K562 (cell line): ENCODE measurements around the gene PRRC2A. TPM values are rescaled to one million over a fixed set of nuclear protein-coding genes. Genes with fewer than 3 reads are reported as not detected.

ENCODE experiments used
- ESRRA ChIP-seq: fragments of 450-650 bp; IDR thresholded peaks from 2 replicates; pipeline ENCODE4 v1.6.1; 2014; ENCODE audit warnings: low read depth, mild to moderate bottlenecking, moderate library complexity, borderline replicate concordance
- NBN ChIP-seq: fragments of 450-650 bp; IDR thresholded peaks from 2 replicates; pipeline ENCODE4 v1.6.1; 2016; ENCODE audit warnings: low read depth, mild to moderate bottlenecking
- NELFE ChIP-seq: IDR thresholded peaks from 2 replicates; pipeline ENCODE4 v1.6.1; 2011; ENCODE audit warnings: mild to moderate bottlenecking; ENCODE audit not compliant: insufficient read depth, insufficient read length
- NFIX ChIP-seq: fragments of 250-450 bp; sonication (Bioruptor Pico); IDR thresholded peaks from 2 replicates; pipeline ENCODE4 v1.4.0; 2020; ENCODE audit warnings: low read depth, mild to moderate bottlenecking, moderate library complexity
- SMARCA4 ChIP-seq: fragments of 450-650 bp; IDR thresholded peaks from 2 replicates; pipeline ENCODE4 v1.6.1; 2016
- TCF3 ChIP-seq: sonication (generic); formaldehyde crosslinking; IDR thresholded peaks from 2 replicates; pipeline ENCODE4 v1.4.0; 2020; ENCODE audit warnings: mild to moderate bottlenecking, missing genetic modification reagents
- ZNF354B ChIP-seq: fragments of 250-450 bp; sonication (Bioruptor Pico); IDR thresholded peaks from 2 replicates; pipeline ENCODE4 v1.4.0; 2020
- ZNF384 ChIP-seq: IDR thresholded peaks from 2 replicates; pipeline ENCODE4 v1.6.1; 2012; ENCODE audit warnings: low read depth, low read length, improper control_type of control experiment
- polyA plus RNA-seq, 8 experiments: library from polyadenylated mRNA; depleted of rRNA in 4 of 8; stranded (reverse) in 5 of 8; unstranded in 3 of 8; fragments of >200 nt; fragmentation: Nextera tagmentation in 2 of 8; fragmentation: Illumina TruSeq in 1 of 8; extraction: Ambion mirVana in 2 of 8; extraction: Trizol in 1 of 8; gene quantifications; 2 replicates each; pipeline versions ENCODE4 v1.2.1 to v1.2.3, GENCODE V29; 2011 to 2014; ENCODE audit warnings: inconsistent platforms in 1 of 8, missing spikeins in 1 of 8
- total RNA-seq, 7 experiments: library from RNA; depleted of rRNA in 6 of 7; stranded (reverse); fragments of >200 nt in 6 of 7; fragmentation: Illumina TruSeq in 2 of 7; extraction: Trizol in 2 of 7; gene quantifications; 2 replicates each; pipeline versions ENCODE4 v1.2.1 to v1.2.3, GENCODE V29; 2011 to 2021; ENCODE audit warnings: low replicate concordance in 1 of 7
- TF ChIP-seq, protein P1 (sequence below): fragments of 450-650 bp; formaldehyde crosslinking; IDR thresholded peaks from 2 replicates; pipeline ENCODE4 v1.4.0; 2020; ENCODE audit warnings: mild to moderate bottlenecking, moderate library complexity
- TF ChIP-seq, protein P2 (sequence below): fragments of 450-650 bp; IDR thresholded peaks from 2 replicates; pipeline ENCODE4 v1.6.1; 2018; ENCODE audit warnings: mild to moderate bottlenecking, low read depth; ENCODE audit not compliant: partially characterized antibody
- TF ChIP-seq, protein P3 (sequence below): fragments of 450-650 bp; IDR thresholded peaks from 2 replicates; pipeline ENCODE4 v1.6.1; 2017; ENCODE audit warnings: antibody characterized with exemption, mild to moderate bottlenecking
- TF ChIP-seq, protein P4 (sequence below), 3 experiments: fragments of 200-800 bp in 1 of 3; fragments of 250-450 bp in 1 of 3; fragments of 450-650 bp in 1 of 3; sonication (Bioruptor Pico) in 1 of 3; sonication (Bioruptor generic) in 1 of 3; formaldehyde crosslinking in 1 of 3; IDR thresholded peaks; 2 replicates each; pipeline versions ENCODE4 v1.6.1 to v1.8.0; 2016 to 2022; ENCODE audit warnings: mild to moderate bottlenecking in 2 of 3, missing genetic modification characterization in 2 of 3, missing compliant biosample characterization in 1 of 3, moderate library complexity in 1 of 3
- TF ChIP-seq, protein P5 (sequence below): sonication (generic); IDR thresholded peaks from 2 replicates; pipeline ENCODE4 v1.6.1; 2016

Gene PRRC2A
- total and polyA plus RNA-seq, 9 of the 15 experiments (the other 6 are each of a cell fraction or from before 2014, with no cell fraction given) = 1.0 to 332 (median 63.0) TPM

- TF ChIP-seq, protein P1, sequence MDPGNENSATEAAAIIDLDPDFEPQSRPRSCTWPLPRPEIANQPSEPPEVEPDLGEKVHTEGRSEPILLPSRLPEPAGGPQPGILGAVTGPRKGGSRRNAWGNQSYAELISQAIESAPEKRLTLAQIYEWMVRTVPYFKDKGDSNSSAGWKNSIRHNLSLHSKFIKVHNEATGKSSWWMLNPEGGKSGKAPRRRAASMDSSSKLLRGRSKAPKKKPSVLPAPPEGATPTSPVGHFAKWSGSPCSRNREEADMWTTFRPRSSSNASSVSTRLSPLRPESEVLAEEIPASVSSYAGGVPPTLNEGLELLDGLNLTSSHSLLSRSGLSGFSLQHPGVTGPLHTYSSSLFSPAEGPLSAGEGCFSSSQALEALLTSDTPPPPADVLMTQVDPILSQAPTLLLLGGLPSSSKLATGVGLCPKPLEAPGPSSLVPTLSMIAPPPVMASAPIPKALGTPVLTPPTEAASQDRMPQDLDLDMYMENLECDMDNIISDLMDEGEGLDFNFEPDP (CRISPR knock-in tag) = no peak
- TF ChIP-seq, protein P2, sequence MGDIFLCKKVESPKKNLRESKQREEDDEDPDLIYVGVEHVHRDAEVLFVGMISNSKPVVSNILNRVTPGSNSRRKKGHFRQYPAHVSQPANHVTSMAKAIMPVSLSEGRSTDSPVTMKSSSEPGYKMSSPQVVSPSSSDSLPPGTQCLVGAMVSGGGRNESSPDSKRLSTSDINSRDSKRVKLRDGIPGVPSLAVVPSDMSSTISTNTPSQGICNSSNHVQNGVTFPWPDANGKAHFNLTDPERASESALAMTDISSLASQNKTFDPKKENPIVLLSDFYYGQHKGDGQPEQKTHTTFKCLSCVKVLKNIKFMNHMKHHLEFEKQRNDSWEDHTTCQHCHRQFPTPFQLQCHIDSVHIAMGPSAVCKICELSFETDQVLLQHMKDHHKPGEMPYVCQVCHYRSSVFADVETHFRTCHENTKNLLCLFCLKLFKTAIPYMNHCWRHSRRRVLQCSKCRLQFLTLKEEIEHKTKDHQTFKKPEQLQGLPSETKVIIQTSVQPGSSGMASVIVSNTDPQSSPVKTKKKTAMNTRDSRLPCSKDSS = no peak
- peak; percentile 39; the same call in 1 of the 2 replicates for TF ChIP-seq NBN
- TF ChIP-seq, protein P3, sequence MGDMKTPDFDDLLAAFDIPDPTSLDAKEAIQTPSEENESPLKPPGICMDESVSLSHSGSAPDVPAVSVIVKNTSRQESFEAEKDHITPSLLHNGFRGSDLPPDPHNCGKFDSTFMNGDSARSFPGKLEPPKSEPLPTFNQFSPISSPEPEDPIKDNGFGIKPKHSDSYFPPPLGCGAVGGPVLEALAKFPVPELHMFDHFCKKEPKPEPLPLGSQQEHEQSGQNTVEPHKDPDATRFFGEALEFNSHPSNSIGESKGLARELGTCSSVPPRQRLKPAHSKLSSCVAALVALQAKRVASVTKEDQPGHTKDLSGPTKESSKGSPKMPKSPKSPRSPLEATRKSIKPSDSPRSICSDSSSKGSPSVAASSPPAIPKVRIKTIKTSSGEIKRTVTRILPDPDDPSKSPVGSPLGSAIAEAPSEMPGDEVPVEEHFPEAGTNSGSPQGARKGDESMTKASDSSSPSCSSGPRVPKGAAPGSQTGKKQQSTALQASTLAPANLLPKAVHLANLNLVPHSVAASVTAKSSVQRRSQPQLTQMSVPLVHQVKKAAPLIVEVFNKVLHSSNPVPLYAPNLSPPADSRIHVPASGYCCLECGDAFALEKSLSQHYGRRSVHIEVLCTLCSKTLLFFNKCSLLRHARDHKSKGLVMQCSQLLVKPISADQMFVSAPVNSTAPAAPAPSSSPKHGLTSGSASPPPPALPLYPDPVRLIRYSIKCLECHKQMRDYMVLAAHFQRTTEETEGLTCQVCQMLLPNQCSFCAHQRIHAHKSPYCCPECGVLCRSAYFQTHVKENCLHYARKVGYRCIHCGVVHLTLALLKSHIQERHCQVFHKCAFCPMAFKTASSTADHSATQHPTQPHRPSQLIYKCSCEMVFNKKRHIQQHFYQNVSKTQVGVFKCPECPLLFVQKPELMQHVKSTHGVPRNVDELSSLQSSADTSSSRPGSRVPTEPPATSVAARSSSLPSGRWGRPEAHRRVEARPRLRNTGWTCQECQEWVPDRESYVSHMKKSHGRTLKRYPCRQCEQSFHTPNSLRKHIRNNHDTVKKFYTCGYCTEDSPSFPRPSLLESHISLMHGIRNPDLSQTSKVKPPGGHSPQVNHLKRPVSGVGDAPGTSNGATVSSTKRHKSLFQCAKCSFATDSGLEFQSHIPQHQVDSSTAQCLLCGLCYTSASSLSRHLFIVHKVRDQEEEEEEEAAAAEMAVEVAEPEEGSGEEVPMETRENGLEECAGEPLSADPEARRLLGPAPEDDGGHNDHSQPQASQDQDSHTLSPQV = peak; percentile 66
- TF ChIP-seq ZNF384 = peak; percentile 57
- TF ChIP-seq NFIX = peak; percentile 11; the same call in 1 of the 2 replicates
- no peak for TF ChIP-seq ZNF354B
- no peak for TF ChIP-seq ESRRA
- TF ChIP-seq SMARCA4 = 0 out of 2 replicates have a peak, but pooled peaks have one; percentile 16
- TF ChIP-seq, protein P4, sequence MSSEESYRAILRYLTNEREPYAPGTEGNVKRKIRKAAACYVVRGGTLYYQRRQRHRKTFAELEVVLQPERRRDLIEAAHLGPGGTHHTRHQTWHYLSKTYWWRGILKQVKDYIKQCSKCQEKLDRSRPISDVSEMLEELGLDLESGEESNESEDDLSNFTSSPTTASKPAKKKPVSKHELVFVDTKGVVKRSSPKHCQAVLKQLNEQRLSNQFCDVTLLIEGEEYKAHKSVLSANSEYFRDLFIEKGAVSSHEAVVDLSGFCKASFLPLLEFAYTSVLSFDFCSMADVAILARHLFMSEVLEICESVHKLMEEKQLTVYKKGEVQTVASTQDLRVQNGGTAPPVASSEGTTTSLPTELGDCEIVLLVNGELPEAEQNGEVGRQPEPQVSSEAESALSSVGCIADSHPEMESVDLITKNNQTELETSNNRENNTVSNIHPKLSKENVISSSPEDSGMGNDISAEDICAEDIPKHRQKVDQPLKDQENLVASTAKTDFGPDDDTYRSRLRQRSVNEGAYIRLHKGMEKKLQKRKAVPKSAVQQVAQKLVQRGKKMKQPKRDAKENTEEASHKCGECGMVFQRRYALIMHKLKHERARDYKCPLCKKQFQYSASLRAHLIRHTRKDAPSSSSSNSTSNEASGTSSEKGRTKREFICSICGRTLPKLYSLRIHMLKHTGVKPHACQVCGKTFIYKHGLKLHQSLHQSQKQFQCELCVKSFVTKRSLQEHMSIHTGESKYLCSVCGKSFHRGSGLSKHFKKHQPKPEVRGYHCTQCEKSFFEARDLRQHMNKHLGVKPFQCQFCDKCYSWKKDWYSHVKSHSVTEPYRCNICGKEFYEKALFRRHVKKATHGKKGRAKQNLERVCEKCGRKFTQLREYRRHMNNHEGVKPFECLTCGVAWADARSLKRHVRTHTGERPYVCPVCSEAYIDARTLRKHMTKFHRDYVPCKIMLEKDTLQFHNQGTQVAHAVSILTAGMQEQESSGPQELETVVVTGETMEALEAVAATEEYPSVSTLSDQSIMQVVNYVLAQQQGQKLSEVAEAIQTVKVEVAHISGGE (CRISPR knock-in tag; IDR thresholded peaks at IDR 0.05) = 0 out of 6 replicates have a peak, but pooled peaks of 1 of the 3 experiments have one; percentile 37
- TF ChIP-seq NELFE = no peak
- no peak for TF ChIP-seq TCF3 (CRISPR knock-in tag)
- TF ChIP-seq, protein P5, sequence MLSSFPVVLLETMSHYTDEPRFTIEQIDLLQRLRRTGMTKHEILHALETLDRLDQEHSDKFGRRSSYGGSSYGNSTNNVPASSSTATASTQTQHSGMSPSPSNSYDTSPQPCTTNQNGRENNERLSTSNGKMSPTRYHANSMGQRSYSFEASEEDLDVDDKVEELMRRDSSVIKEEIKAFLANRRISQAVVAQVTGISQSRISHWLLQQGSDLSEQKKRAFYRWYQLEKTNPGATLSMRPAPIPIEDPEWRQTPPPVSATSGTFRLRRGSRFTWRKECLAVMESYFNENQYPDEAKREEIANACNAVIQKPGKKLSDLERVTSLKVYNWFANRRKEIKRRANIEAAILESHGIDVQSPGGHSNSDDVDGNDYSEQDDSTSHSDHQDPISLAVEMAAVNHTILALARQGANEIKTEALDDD = peak; percentile 91
Measured at GRCh38 chr6:31609519-31610406, 10.8 kb upstream of the PRRC2A start (continued).
